Measurements from ENCODE around the gene HDGFL2.

The HDGFL2 gene

DNA sequence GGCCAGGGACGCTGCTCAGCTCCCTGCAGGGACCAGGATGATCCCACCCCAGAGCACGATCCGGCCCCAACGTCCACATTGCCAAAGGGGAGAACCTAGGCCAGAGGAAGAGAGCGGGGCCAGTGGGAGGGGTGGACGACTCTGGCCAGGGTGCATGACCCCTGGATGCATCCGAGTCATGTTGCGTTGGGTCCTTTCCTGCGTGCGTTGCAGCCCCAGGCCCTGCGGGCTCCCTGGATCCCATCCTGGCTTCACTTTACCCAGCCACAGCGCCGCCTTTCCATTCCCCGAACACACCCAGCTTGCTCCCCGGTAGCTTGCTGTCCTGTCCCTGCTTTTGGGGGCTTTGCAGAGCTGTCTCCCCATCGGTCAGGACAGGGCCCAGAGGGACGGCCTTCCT, 35.7 kb downstream of the HDGFL2 start:
- peak in 1 of 10 donors; percentile 73 for DNase-seq
- intact Hi-C loops (cut with DNase I), result no loop called here

DNA sequence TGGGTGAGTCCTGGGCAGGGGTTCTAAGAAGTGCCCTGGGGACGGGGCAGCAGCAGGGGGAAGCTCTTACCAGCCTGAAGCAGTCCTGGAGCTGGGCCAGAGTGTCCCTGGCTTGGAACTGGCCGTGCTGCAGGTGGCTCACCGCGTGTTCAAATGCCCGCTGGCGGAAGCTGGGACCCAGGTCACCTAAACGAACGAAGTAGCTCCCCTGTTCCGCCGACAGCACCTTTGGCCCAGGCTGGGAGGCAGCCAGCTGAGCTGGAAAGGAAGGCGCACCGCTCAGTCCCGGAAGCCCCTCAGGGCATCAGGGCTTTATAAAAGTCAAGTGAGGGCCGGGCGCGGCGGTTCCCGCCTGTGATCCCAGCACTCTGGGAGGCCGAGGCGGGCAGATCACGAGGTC, 36.6 kb downstream of the HDGFL2 start:
- intact Hi-C loops (cut with DNase I), result no loop called here
- peak in 1 of 10 donors; percentile 66 for DNase-seq

DNA sequence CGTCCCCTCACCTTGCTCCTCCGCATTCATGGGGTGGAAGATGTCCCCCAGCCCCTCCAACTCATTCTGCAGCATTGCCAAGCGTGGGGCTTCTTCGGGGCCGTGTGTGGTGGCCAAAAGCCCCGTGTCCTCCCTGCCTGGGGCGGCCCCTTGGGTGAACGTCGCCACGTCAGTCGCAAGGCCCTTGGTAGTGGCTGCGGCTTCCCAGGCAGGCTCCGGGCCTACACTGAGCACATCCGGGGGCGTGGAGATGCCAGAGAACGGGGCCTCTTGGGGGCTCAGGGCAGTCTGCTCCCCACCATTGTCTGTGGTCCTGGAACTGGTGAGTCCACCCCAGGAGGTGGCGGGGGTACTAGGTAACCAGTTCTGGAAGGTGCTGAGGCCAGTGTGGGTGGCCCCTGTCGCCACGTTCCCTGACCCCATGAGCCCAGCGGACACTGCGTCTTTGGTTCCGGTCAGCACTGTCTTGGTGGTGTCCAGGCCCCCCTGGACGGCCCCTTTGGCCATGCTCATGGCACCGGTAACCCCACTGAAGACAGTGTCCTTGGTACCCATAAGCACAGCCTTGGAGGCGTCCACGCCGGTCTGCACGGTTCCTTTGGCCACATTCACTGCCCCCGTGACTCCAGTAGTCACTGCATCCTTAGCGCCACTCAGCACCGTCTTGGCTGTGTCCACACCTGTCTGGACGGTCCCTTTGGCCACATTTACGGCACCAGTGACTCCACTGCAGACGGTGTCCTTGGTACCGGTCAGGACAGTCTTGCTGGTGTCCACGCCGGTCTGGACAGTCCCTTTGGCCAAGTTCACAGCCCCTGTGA, 38.5 kb downstream of the HDGFL2 start:
- intact Hi-C loops (cut with DNase I), result no loop called here
- DNase-seq, result peak in 1 of 10 donors; percentile 75

DNA sequence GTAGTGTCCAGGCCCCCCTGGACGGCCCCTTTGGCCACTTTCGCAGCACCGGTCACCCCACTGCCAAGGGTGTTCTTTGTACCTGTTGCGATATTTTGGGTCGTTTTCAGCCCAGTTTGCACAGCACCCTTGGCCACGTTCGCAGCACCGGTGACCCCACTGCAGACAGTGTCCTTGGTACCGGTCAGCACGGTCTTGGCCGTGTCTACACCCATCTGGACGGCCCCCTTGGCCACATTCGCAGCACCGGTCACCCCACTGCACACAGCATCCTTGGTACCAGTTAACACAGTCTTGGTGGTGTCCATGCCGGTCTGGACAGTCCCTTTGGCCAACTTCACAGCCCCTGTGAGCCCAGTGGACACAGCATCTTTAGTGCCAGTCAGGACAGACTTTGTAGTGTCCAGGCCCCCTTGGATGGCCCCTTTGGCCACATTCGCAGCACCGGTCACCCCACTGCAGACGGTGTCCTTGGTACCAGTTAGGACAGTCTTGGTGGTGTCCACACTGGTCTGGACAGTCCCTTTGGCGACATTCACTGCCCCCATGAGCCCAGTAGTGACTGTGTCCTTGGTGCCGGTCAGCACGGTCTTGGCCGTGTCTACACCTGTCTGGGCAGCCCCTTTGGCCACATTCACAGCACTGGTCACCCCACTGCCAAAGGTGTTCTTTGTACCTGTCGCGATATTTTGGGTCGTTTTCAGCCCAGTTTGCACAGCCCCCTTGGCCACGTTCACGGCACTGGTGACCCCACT, 39.4 kb downstream of the HDGFL2 start:
- intact Hi-C loops (cut with DNase I), result no loop called here
- peak in 1 of 10 donors; percentile 74 for DNase-seq

DNA sequence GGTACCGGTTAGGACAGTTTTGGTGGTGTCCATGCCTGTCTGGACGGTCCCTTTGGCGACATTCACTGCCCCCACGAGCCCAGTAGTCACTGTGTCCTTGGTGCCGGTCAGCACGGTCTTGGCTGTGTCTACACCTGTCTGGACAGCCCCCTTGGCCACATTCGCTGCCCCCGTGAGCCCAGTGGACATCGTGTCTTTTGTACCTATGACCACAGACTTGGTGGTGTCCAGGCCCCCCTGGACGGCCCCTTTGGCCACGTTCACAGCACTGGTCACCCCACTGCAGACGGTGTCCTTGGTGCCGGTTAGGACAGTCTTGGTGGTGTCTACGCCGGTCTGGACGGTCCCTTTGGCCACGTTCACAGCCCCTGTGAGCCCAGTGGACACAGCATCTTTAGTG, 40.0 kb downstream of the HDGFL2 start:
- peak in 1 of 10 donors; percentile 71 for DNase-seq

DNA sequence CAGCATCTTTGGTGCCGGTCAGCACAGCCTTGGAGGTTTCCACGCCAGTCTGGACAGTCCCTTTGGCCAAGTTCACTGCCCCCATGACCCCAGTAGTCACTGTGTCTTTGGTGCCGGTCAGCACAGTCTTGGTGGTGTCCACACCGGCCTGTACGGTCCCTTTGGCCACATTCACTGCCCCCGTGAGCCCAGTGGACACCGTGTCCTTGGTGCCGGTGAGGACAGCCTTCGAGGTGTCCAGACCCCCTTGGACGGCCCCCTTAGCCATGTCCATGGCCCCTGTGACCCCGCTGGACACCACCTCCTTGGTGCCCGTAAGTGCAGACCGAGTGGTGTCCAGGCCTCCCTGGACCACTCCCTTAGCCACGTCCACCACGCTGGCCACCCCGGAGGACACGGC, 41.2 kb downstream of the HDGFL2 start:
- DNase-seq, result peak in 1 of 10 donors; percentile 73
- intact Hi-C loops (cut with DNase I), result no loop called here

More for the DNA sequence above, 40.0 kb downstream of the HDGFL2 start:
- intact Hi-C loops (cut with DNase I), result no loop called here

DNA sequence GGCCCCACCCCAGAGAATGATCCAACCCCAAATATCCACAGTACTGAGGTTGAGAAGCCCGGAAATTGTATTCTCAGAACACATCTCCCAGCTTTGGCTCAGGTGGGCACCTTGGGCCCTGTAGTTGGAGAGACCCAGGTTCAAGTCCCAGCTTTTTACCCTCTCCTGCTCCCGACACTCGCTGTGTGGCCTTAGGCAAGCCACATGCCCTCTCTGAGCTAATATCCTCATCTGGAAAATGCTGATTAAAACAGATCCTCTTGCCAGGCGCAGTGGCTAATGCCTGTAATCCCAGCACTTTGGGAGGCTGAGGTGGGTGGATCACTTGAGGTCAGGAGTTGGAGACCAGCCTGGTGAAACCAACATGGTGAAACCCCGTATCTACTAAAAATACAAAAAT, 43.6 kb downstream of the HDGFL2 start:
- intact Hi-C loops (cut with DNase I), result no loop called here

DNA sequence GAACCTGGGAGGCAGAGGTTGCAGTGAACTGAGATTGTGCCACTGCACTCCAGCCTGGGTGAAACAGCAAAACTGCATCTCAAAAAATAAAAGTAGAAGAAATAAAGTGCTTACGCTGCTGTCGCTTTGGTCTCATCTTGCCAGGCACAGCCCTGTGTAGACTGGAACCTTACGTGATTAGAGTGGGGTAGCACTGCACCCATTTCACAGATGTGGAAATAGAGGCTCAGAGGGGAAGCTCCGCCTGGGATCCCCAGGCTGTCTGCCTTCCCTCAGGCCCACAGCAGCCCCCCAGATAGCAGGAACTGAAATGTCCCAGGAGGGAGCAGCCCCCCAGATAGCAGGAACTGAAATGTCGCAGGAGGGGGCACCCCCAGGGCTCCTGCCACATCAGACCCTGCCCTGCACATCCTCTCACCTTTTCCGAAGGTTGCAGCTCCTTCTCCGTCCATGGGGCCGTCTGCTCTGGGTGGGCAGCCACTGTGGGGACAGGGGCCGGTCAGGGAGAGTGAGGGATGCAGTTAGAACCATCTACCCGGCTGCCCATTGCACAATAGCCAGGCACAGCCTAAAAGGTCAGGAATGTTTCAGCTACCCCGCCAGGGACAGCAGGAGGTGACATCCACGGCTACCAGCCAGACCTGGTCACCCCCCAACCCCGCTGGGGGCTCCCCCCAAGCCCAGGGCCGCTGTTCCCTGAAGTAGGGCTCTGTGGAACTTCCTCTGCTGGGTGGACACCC, 44.3 kb downstream of the HDGFL2 start:
- no peak for DNase-seq
- intact Hi-C loops (cut with DNase I), result no loop called here

More for the DNA sequence above, 43.6 kb downstream of the HDGFL2 start:
- no peak for DNase-seq

DNA sequence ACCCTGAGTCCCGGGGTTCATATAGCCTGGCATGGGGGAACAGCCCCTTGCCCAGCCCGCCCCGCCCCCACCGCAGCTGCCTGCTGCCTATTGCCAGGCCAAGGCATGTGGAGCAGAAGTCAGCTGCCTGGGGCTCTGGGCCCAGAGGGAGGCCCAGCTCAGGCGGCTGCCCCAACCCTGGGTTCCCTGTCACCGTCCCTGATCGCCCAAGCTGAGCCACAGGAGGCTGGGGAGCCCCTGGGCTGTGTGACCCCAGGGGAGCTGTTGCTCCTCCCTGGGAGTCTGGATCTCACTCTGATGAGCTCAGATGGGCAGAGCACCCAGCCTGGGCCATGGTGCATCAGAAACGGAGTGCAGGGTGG, 44.8 kb downstream of the HDGFL2 start:
- intact Hi-C loops (cut with DNase I), result no loop called here
- DNase-seq, result no peak

DNA sequence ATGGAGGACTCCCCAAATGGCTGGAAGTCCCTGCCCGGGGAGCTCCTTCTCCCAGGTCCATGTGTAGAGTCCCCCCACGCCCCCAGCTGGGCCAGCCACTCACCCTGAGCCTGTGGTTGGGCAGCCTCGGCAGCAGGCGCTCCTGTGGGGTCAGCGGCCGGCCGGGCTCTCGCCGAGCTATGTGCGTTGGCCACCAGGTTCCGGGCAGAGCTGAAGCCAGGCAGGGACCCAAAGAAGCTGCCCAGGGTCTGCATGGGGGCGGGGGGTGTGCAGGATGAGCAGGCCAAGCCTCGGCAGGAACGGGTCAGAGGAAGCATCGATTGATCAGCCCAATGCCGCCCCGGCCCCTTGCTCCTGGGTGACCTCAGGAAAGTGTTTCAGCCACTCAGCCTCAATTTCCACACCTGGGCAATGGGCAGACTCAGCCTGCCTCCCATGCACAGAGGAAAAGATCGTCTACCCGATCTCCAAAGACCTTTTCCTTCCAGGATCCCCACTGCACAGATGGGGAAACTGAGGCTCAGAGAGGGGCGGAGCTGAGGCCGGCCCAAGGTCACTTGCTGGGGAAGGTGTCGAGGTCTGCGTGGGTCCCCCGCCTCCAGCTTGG, 45.5 kb downstream of the HDGFL2 start:
- intact Hi-C loops (cut with DNase I), result no loop called here
- no peak for DNase-seq

DNA sequence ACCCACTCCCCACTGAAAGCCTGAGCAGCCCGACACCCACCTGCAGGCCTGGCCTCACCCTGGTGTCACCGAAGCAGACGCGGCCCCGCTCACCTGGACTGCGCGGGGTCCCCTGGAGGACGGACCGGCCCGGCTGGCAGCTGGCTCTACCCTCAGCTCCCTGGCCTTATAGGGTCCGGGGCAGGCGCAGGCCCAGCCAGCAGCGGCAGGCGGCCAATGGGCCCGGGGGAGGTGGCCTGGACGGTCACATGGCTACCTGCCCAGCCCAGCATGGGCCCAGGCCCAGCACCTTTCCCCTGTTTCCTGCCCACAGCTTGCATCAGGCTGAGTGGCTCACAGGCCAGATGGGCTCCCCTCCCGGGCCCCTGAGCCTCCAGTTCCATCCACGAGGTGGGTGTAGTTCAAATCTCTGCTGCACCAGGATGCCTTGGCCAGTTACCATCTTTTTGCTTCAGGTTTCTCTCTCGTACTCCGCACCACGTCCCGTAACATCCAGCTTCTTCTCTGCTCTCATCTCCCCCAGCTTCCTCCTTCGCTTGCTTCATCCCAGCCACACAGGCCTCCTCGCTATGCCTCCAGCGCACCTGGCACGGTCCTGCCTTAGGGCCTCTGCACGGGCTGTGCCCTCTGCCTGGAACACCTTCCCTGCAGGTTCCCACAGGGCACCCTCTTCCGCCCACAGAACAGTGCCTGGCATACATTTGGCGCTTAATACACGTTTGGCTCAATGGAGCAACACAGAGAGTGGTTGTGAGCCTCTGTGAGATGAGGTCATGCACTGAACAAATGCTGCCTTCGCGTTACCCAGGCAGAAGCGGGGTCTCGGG, 46.5 kb downstream of the HDGFL2 start, which contains the start of gene PLIN4:
TSS of gene PLIN4 (minus strand) at position 142 of the 827 bp plus-strand sequence. CDS start 214 bp downstream, outside the sequence.
- peak in 5 of 10 donors; percentile 29 to 81 (median 51) for DNase-seq
- intact Hi-C loops (cut with DNase I), result no loop called here

DNA sequence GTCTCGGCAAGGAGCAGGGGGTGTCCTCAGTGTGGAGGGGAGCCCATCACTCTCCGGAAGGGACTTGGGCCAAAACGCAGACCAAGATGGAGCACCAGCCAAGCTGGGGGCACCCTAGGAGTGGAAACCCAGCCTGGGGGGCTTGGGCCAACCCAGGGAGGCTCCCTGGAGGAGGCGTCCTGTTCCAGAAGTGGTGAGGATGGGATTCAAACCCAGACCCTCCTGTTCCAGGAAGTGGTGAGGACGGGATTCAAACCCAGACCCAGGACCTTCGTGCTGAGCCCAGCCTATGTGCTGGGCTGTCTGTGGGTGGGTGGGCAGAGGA, 47.0 kb downstream of the HDGFL2 start:
- DNase-seq, result no peak
- intact Hi-C loops (cut with DNase I), result no loop called here

DNA sequence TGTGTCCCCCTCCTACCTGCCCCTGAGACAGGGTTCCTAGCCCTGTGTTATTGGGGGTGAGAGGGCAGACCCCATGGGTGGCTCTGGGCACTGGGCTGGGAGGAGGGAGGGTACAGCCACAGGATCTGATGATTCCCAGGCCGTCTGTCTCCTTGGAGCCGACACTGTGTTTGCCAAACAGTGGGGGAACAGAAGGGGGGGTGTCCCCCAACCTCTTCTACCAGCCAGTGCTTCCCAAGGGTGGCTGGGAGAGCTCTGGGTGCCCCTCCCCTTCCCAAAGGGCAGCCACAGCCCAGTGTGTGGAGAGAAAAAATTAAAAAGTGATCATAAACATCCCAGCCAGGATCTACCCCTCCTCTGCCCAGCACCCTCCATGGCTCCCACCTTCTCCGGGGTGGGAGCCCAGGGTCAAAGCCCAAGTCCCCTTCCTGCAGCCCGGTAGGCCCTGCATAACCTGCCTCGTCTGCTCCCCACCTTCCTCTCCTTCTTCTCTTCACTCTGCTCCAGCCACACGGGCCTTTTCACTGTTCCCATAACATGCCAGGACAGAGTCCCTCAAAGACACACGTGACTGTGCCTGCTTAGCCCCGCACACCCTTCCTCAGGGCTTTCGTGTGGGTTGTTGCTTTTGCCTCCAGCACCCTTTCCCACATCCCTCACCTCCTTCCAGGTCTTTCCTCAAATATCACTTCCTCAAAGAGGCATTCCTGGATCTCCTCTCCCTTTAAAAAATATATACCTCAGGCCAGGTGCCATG, 47.6 kb downstream of the HDGFL2 start:
- intact Hi-C loops (cut with DNase I), result no loop called here
- DNase-seq, result no peak

DNA sequence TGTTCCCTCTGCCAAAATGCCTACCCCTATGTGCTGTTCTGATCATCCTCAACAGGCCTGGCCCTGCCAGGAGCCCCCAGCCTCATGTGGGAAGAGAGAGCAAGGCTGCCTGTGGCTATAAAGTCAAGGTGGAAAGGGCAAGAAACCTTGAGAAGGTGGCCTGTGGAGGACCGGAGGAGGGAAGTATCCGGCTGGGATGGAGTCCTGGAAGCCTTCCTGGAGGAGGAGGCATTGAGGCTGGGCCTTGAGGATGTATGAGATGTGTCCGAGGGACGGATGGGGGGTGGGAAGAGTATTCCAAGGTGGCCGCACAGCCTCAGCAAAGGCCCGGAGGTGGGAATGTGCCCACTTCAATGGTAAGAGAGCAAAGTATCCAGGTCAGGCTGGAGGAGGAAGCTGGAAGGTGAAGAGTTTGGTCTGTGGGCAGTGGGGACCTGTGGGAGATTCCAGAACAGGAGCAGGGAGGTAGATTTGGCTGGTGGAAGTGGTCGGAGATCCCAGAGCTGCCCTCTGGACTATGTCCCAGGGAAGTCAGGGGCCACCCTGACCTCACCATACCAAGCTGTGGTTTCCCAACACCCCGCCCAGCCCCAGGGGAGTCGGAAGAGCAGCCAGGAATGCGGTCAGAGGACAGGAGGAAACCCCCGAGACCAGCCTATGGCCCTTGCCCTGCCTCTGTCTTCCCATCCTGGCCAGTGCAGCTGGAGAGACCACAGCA, 49.2 kb downstream of the HDGFL2 start:
- no peak for DNase-seq

DNA sequence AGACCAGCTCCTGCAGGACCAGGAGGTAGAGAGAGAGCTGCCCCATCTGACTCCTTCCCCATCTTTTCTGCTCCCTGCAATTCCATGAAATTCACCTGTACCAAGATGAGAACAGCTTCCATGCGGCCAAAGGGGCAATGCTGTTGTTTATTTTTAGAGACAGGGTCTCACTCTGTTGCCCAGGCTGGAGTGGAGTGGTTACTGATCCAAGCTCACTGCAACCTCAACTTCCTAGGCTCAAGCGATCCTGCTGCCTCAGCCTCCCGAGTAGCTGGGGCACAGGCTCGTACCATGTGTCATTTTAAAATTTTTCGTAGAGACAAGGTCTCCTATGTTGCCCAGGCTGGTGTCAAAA, 49.8 kb downstream of the HDGFL2 start:
- intact Hi-C loops (cut with DNase I), result no loop called here
- no peak for DNase-seq

More for the DNA sequence above, 49.2 kb downstream of the HDGFL2 start:
- intact Hi-C loops (cut with DNase I), result no loop called here

DNA sequence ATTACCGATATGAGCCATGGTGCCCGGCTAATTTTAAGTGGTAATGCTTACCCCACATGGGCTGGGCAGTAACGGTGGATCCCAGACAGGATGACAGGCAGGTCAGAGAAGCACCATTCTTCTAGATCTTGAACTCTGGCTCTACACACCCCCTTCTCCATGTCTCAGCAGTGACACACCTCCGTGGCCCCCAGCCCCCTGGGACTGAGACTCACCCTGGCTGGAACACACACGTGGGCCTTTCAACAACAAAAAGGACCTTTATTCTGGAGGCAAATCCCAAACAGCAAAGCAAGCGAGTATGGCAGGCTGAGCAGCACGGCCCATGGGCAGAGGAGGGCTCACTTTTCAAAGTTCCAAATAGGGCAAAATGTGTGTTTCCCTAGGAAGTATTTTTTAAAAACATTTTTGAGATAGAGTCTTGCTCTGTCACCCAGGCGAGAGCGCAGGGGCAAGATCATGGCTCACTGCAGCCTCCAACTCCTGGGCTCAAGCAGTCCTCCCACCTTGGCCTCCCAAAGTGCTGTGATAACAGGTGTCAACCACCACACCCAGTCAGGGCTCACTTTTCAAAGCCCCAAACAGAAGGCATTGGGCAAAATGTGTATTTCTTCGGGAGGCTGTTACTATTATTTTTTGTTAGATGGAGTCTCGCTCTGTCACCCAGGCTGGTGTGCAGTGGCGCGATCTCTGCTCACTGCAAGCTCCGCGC, 50.4 kb downstream of the HDGFL2 start:
- intact Hi-C loops (cut with DNase I), result no loop called here
- no peak for DNase-seq

DNA sequence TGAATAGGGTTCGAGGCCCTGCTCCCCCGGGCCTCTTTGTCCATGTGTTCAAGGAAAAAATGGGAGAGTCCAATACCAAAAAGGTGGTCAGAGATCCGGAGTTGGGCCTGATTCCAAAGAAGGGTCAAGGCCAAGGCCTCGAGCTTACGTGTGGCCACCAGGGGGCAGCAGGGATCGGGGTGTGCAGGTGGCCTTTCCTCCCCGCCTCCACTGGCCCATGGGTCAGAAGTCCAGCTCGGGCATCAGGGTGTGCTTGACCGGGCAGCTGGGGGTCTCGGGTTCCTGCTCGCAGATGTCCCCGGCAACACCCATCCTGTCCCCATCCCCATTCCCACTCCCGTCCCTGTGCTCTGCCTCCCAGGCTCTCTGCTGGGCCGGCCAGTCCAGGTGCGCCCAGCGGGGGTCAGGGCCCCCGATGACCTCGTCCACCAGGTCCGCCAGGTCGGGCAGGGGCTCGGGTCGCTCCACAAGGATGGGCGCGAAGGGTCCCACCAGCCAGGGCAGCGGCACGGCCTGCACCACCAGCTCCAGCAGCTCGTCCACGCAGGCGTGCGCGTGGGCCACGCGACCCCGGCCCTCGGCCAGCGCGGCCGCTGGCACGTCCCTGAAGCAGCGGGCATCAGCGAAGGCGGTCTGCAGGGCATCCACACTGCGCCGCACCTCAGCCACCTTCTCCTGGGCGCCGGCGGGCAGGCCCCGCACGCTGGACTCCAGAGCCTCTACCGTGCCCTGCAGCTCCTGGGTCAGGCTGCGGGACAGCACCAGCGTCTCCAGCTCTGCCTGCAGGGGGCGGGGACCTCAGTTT, 51.4 kb downstream of the HDGFL2 start:
- DNase-seq, result peak in 3 of 10 donors; percentile 23 to 44 (median 31)
- intact Hi-C loops (cut with DNase I), result no loop called here
